Measurements from ENCODE around the gene GIT1.

GRCh38 chr17:29568331-29569244 lies 20.9 kb downstream of the GIT1 start, which contains the start of gene TP53I13:
- no peak for TF ChIP-seq POLR2A (IDR thresholded peaks at IDR 0.05)
- no peak for TF ChIP-seq CTCF (IDR thresholded peaks at IDR 0.05)

Measured in testis (tissue), 2 donors.